Fibroblast of skin of left biceps (primary cell): ENCODE data around the gene RFC2.
A peak's percentile ranks its signal among the peaks of the same experiment; 100 is the strongest.
"Not testable (repeated sequence)": the region's sequence is repeated elsewhere in the genome, so short reads cannot be mapped to it uniquely, and the experiment has no call there.

ENCODE experiments used
- DNase-seq, 2 experiments: peaks; one replicate each; pipeline ENCODE4 v3.0.0-alpha.2; 2013; ENCODE audit warnings: low read depth in 2 of 2

RFC2 gene

DNA sequence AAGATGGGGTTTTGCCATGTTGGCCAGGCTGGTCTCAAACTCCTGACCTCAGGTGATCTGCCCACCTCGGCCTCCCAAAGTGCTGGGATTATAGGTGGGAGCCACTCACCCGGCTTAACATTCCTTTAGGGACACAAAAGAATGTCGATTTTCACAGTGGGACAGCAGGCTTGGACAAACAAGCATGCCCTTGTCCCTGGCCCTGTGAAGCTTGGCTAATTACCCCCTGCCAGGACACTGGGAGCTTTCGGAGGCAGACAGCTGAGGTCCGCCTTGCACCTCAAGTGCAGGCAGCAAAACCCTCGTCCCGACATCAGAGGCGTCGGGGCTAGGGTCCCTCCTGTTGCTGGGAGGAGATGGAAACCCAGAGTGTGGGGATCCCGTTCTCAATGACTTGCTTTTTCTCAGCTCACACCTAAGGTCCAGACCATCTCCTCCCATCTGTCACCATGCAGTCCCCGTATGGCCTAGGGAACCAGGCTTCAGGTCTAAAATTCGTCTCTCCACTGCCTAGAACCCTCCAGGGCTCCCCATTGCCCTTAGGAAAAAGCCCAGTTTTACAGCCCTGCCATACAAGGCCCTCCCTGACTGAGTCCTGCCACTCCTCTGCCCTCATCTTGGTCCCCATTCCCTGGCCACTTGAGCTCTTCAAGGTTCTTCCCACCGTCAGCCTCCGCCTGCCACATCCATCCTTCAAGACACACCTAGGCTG is 28.7 kb upstream of the RFC2 start:
- DNase-seq: no peak

DNA sequence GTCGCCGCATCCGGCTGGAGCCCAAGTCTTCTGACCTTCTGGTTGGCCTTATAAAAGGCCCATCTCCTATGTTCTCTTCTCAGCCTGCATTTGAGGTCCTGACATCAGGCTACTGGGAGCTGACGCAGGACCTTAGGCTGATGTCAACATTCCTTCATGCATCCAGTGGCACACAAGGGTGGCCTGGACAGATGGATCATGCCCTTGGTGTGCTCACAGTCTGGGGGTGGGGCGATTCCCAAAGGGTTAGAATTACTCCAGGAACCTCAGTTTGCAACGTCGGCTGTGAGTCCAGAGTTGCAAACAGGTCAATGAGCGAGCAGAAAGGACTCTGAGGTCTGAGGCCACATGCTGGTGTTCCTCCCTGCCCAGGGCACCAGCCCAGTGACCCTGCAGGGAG is 26.8 kb upstream of the RFC2 start:
- no peak for DNase-seq

DNA sequence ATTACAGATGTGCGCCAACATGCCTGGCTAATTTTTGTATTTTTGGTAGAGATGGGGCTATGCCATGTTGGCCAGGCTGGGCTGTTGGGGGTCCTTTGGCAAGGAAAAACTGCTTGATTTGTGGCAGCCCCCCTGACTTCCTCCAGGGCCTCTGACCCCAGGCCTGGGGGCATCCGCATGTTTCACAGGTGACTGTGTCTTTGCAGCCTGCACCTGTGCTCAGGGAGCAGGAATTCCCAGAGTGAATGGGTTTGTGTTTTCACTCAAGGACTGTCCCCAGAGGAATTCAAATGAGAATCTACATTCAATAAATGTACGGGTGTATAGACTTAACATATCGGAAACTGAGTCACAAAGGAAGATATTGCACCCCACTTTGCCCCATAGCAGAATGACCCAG is 23.4 kb upstream of the RFC2 start:
- no peak for DNase-seq

DNA sequence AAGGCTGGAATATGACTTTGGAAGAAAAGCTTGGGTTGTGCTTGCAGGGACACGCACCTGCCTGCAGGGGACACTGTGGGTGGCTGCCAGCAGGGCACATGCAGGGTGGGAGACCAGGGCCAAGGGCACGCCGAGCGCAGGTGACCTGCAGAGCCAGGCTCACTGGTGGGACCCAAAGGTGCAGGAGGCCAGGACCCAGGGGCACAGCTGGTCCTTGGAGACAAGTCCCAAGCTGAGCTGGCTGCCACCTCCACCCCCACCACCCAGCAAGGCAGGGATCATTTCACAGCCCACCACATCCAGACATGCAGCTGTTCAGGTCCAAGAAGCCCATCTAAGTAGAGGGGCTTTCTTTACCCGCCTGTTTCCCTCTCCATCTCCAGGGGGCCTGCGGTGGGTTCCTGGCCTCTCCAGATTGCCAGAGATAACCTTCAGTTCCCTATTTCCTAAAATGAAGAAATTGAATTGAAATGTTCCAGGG is 21.2 kb upstream of the RFC2 start:
- no peak for DNase-seq

DNA sequence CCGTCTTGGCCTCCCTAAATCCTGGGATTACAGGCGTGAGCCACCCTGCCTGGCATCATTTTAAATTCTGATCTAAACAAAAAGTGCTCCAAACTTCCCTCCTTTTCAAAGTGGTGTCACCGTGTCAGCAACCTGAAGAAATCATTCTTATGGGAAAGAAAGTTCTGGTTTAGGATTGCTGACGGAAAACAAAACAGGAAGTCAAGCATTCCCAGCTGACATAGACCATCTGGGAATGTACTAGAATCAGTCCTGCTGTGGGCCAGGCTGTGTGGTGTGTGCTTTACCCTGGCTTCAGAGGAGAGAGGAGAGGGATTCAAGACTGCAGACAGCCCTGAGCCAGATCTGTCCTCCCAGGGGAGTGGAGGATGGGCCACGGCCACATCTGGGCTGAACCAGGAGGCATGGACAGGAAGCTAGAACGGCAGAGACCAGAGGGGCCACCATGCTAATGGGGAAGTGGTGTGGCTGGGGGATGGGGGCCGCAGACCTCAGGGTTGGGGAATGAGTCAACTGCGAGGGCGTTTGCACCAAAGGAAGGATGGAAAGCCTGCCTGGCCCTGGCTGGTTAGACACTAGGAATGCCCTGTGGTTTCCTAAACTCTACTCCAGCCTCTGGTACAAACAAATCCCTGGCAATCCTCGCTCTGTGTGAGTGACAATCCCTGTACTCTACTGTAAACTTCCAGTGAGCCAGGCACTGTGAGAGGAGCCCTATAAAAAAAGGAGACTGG is 18.3 kb upstream of the RFC2 start:
- DNase-seq: peak; percentile 79 to 80

DNA sequence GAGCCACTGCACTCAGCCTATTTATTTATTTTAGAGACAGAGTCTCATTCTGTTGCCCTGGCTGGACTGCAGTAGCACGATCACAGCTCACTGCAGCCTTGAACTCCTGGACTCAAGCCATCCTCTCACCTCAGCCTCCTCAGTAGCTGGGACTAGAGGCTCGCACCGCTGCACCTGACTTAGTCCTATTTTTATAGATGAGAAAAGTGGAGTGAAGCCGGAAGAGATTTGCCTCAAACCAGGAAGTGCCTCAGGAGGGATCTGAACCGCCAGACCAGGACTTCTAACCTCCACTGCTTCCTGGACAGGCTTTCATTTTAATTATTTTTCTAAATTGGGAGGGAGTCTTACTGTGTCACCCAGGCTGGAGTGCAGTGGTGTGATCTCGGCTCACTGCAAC is 17.5 kb upstream of the RFC2 start:
- no peak for DNase-seq

DNA sequence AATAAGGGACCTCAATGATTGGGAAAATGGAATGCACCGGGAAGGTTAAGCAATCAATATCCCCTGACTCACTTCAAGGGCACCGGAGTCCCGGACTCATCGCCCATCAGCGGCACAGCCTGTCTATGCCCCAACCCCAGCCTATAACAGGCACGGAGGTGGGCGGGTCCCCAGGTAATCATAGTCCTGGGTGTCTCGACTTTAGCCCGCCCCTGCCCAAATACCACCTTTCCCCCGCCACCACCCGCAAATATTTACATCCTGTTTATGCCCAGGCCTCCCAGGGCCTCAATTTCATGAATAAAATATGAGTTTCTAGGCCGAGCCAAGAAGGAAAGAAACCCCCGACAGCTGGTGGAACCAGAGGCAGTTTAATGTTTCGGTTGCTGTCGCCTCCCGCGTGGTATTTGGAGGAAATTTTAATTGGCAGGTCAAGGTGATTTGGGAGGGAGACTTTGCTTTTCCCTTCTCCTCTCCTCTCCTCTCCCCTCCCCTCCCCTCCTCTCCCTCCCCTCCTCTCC is 15.6 kb upstream of the RFC2 start:
- peak; percentile 51 to 54 for DNase-seq

DNA sequence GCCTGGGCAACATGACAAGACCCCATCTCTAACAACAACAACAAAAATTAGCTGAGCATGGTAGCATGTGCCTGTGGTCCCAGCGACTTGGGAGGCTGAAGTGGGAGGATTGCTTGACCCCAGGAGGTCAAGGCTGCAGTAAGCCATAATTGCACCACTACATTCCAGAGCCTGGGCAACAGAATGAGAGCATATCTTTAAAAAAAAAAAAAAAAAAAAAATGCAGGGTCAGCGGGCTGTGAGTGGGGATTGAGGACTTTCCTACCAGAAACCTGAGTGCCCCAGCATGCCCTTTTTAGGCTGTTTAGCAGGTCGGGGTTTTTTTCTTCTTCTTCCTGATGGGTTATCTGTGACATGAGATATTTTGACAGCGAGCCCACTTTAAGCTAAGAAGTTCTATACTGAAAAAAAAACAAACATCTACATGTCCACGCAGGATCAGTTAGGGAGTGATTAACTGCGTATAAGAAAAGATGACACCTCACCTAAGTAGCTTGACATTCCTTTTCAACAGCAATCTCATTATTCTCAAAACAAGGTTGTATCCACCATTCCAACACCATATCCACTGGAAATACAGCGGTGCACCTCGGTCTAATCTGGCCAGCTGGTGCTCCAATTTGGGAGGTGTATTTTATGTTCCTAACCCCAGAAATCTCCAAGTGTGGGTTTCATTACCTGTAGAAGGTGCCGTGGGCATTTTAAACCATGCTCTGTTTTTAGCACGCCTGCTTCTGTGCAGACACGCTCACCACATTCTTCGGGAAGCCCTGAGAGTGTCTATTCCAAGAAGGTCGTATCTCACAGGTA is 13.8 kb upstream of the RFC2 start:
- no peak for DNase-seq

DNA sequence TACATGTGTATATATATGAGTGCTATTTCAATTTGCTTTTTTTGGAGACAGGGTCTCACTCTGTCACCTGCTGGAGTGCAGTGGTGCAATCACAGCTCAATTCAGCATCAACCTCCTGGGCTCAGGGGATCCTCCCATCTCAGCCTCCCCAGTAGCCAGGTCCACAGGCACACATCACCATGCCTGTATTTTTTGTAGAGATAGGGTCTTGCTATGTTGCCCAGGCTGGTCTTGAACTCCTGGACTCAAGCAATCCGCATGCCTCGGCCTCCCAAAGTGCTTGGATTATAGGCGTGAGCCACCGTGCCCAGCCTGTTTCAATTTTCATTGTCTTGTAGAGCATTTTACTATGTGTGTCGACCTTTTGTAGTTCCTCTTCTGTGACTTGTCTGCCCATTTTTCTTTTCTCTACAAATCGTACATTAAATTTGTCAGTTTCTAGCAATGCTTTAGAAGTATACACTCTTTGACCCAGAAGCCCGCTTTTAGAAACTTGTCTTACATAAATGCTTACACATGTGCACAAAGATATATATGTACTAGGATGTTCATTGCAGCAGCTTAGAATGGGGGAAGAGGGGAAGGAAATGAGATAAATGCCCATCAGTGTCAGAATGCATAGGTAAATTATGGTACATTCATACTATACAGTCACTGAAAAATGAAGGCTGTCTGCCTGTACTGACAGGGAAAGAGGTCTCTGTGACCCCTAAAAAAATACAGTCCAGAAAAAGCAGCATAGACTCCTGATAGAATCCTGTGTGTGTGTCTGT is 12.2 kb upstream of the RFC2 start:
- no peak for DNase-seq

DNA sequence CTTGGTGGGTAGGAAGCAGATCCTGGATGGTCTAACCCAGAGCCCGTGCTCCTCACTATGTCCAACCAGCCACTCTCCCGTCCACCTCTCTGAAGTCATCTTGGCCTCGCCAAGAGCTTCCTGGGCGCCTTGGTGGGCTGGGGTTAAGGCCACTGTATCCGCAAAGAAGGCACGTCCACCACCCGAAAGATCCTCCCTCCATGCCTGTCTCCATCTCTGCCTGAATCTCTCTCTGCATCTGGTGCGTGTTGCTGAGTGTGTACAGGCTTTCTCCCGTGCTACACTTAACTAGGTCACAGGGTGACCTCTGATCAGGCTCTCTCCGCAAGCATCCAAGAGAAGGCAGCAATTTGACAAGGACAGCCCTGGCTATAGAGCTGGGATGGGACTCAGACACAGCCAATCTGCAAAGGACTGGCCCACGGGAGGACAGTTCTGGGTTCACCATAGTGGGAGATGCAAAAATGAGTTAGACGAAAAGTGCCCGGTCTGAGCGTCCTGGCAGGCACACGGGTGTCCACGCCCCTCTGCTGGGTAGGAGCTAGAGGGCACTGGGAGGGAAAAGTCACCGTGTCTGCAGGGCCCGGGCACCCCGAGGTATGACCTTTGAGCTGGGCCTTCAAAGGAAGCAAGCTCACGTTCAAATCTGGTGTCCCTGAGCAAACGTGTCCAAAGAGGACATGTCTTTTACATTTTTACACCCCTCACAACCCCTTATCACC is 9.4 kb upstream of the RFC2 start:
- DNase-seq: no peak

DNA sequence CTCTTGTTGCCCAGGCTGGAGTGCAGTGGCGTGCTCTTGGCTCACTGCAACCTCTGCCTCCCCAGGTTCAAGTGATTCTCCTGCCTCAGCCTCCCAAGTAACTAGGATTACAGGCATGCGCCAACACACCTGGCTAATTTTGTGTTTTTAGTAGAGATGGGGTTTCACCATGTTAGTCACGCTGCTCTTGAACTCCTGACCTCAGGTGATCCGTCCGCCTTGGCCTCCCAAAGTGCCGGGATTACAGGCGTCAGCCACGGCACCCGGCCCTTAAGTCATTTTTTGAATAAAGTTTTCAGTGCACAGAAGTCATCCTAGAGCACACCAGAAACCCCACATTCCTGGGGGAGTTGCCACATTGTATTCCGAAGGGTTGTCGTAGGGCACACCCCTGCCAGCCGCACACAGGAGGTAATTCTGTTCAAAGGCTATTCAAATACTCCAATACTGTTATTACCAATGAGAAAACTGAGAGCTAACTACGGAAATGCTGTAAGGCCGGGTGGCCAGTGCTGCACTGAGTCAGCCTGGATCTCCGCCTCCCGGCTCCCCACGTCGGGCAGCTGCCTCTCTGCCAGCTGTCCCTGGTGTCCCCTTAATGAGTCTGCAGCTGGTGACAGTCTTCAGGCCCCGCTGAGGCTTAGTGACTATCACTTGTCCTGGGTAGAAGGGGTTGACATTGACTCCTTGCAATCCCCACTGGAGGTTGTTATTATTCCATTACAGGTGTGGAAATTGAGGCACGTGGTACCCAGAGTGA is 8.6 kb upstream of the RFC2 start:
- DNase-seq: no peak

DNA sequence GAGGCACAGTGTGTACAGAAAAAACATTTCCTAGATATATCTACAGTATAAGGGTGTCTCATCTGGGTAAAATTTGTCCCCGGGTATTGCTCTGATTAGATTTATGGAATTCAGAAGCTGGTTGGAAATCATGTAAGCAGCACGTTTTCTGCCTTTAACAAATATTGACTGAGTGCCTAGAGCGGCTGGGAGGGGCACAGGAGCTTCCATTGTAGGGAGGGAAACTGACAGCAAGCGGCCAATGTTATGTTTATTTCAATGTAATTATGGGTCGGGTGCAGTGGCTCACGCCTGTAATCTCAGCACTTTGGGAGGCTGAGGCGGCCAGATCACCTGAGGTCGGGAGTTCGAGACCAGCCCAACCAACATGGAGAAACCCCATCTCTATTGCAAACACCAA is 4.4 kb upstream of the RFC2 start:
- DNase-seq: no peak

DNA sequence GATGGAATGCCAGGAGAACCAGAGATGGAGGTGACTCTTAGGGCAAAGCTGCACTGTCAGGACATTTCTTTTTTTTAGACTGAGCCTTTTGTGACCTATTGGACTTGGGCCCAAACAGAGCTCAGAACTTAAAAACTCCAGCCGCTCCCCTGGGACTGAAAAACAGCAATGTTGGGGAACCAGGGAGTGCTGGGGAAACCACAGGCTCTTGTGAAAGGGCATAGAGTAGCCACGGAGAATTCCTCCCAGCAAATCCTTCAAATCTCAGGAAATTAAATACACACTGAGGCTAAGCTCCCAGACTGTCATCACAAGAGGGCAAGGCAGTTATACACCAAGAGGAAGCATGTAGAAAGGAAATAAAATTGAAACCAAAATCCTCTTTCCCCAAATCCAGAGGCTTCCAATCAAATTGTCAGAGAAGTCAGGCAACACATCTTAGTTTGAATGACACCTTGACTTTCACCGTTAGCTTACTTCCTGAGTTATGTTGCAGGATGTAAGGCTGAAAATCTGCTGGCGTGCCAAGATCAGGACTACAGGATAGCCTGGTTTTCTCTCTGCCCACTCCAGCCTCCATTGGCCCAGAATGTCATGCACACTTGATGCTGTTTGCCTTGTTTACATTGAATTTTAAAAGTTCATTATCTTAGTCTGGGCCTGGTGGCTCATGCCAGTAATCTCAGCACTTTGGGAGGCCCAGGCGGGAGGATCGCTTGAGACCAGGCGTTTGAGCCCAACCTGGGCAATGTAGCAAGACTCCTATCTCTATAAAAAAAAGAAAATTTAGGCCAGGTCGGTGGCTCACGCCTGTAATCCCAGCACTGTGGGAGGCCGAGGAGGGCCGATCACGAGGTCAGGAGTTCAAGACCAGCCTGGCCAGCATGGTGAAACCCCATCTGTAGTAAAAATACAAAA is 2.6 kb upstream of the RFC2 start:
- DNase-seq: peak; percentile 59 to 64

DNA sequence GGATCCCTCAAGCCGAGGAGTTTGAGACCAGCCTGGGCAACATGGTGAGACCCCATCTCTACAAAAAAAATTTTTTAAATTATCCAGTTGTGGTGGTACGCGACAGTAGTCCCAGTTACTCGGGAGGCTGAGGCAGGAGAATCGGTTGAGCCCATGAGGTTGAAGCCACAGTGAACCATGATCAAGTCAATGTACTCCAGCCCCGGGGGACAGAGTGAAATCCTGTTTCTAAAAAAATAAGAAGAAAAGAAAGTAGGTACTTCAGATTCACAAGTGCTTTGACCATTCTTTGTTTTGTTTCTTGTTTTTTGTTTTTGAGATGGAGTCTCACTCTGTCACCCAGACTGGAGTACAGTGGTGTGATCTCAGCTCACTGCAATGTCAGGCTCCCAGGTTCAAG is 1.3 kb upstream of the RFC2 start:
- not testable (repeated sequence) for DNase-seq

DNA sequence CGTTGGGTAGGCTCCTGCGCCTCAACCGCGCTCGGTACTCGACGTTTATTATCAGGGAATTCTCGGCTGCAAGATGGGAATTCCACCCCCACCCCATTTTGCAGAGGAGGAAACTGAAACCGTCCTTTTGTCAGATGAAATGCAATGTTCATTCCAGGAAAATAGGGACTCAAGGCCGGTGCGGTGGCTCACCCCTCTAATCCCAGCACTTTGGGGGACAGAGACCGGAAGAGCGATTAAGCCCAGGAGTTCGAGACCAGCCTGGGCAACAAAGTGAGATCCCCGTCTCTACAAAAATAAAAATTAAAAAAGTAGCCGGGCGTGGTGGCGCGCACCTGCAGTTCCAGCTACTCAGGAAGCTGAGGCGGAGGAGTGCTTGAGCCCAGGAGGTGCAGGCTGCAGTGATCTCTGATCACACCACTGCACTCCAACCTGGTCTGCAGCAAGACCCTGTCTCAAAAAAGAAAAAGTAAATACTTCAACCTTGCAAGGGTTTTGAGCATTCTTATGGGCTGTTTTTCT is 720 bp upstream of the RFC2 start:
- DNase-seq: no peak

DNA sequence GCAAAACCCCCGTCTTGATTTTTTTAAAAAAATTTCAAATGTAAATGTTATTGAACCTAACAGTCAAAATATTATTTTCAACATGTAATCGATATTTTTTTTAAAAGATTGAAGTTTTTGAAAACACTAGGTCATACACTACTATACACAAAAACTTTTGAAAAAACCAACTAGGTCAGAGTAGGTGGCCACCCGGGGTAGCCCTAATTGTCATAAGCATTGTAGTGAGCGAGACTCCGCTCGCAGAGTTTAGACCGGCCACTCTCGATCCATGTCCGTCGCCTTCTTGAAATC is 417 bp downstream of the RFC2 start:
- no peak for DNase-seq

DNA sequence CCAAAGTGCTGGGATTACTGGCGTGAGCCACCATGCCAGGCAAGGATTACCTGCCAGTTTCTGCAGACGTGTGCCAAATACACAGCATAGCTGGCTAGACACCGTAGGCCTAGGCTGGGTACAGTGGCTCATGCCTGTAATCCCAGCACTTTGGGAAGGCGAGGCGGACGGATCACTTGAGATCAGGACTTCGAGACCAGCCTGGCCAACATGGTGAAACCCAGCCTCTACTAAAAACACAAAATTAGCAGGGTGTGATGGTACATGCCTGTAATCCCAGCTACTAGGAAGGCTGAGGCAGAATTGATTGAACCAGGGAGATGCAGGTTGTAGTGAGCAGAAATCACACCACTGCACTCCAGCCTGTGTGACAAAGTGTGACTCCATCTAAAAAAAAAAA is 868 bp downstream of the RFC2 start:
- DNase-seq: no peak

DNA sequence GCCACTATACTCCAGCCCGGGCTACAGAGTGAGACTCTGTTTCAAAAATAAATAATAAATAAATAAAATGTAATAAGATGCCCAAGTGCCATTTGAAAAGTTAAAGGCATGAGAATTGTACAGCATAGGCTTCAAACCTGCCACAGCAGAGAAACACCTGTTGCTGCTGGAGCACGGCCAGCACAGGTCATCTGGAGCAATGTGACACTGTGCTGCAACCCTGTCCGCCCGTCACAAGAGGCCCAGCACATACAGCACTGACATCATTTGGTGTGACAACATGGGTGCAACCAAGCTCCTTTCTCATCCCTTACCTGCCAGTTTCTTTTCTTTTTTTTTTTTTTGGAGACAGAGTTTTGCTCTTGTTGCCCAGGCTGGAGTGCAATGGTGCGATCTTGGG is 1.3 kb downstream of the RFC2 start:
- no peak for DNase-seq

DNA sequence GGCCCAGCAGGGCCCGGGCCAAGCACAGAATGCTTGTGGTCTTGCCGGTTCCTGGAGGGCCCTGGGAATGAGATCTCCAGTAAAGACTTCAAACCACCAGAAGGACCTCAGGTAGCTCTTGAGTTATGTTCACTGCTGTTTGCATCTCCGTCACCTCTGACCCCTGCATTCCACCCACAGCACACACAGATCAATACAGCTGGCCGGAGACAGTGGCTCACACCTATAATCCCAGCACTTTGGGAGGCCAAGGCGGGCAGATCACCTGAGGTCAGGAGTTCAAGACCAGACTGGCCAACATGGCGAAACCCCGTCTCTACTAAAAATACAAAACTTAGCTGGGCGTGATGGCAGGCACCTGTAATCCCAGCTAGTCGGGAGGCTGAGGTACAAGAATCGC is 5.1 kb downstream of the RFC2 start:
- DNase-seq: not testable (repeated sequence)
